CD4-positive, alpha-beta T cell treated with Interleukin-12 subunit alpha and Interleukin-12 subunit beta, for 1 hour (primary cell): ENCODE data around the gene CASP5.

Experiments
- DNase-seq: peaks from one replicate; pipeline ENCODE4 v3.0.0-alpha.2; 2020

CASP5 gene

GRCh38 chr11:104965735-104966134 is 57.2 kb downstream of the CASP5 start:
- no peak for DNase-seq

DNA sequence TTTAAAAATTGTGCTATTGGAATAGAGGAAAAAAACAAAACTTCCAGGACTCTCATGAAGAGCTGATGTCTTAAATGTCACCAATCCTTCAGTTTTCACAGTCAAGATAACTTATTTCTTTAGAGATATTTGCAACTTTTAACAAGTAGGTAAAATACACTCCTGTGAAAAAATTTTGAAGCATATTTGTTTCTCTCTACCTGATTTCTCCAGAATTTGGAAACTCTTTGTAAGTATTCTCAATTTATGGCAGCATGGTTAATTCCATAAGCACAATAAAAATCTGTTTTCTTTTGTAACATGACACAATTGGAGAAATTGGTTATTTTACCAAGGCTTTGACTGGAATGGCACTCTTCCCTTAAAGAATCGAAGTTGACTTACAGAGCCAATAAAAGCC is 58.7 kb downstream of the CASP5 start:
- no peak for DNase-seq

DNA sequence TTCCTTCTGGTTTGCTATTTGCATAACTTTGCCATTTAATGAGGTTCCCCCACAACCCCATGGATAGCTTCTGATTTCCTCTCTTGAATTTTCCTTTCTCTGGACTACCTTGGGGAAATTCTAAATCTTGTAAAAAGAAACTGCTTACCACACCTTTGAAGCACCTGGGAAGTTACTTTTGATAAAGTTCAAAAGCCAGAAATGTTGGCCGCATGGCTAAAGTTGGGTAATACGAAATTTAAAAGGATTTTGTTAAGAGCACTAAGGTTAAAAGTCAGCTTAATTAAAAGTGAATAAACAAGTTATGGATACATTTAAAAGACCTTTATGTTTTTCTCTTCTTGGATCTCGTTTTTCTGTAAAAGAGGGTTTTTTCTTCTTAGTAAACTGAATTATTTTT is 60.1 kb downstream of the CASP5 start:
- no peak for DNase-seq

- no peak for DNase-seq
Measured at GRCh38 chr11:104957280-104957679, 65.7 kb downstream of the CASP5 start.

DNA sequence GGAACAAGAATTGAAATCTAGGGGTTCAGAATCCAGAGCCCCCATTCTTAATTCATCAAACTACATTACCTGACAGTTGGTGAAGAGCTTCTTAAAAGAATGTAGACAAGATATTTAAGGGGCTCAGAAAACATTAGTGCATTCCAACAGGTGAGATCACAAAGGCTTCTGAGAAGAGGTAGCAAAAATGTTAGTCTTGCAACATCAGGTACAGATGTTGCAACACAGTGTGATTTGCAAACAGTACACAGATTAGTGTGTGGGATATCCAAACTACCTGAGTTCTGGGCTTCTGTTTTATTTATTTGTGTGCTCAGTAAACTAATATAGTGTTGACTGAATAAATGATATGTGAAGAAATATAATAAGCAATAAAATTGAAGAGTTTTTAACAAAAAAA is 66.4 kb downstream of the CASP5 start:
- no peak for DNase-seq

DNA sequence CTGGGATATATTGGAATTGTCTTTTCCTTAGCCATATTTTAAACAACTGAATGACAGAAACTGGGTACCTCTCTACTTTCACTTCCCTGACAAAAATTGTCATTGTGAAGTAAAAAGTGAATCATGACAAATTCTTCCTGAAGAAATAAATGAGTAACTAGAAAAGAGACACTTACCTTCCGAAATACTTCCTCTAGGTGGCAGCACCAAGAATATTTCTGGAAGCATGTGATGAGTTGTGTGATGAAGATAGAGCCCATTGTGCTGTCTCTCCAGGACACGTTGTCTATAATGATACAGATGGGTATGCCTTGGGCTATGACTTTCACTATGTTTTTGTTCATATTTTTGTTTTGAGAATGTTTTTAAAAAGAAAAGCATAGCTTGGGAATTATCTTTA is 76.1 kb downstream of the CASP5 start:
- DNase-seq, result peak; percentile 72
